BLaER1 (cell line): Measurements from ENCODE around the gene GLB1L.
A peak's percentile ranks its signal among the peaks of the same experiment; 100 is the strongest.
"Not testable (repeated sequence)": the region's sequence is repeated elsewhere in the genome, so short reads cannot be mapped to it uniquely, and the experiment has no call there.

ENCODE experiments used
- H3K27ac ChIP-seq: shearing (Covaris generic); formaldehyde crosslinking; 2 replicates; pipeline ENCODE4 v1.8.1; 2022
- H3K27me3 ChIP-seq: shearing (Covaris generic); formaldehyde crosslinking; 2 replicates; pipeline ENCODE4 v1.8.1; 2022
- H3K36me3 ChIP-seq: shearing (Covaris generic); formaldehyde crosslinking; 2 replicates; pipeline ENCODE4 v1.8.1; 2022
- H3K4me1 ChIP-seq: shearing (Covaris generic); formaldehyde crosslinking; 2 replicates; pipeline ENCODE4 v1.8.1; 2022
- H3K4me2 ChIP-seq: shearing (Covaris generic); formaldehyde crosslinking; 2 replicates; pipeline ENCODE4 v1.8.1; 2022
- H3K4me3 ChIP-seq: shearing (Covaris generic); formaldehyde crosslinking; 2 replicates; pipeline ENCODE4 v1.8.1; 2022
- H3K9ac ChIP-seq: shearing (Covaris generic); formaldehyde crosslinking; 2 replicates; pipeline ENCODE4 v1.8.1; 2022
- H3K9me3 ChIP-seq: shearing (Covaris generic); formaldehyde crosslinking; 2 replicates; pipeline ENCODE4 v1.8.1; 2022
- H4K20me1 ChIP-seq: shearing (Covaris generic); formaldehyde crosslinking; 2 replicates; pipeline ENCODE4 v1.8.1; 2022
- Cebpa-rat ChIP-seq: shearing (Covaris generic); IDR thresholded peaks from 2 replicates; pipeline ENCODE4 v1.8.1; 2022

Gene GLB1L

DNA sequence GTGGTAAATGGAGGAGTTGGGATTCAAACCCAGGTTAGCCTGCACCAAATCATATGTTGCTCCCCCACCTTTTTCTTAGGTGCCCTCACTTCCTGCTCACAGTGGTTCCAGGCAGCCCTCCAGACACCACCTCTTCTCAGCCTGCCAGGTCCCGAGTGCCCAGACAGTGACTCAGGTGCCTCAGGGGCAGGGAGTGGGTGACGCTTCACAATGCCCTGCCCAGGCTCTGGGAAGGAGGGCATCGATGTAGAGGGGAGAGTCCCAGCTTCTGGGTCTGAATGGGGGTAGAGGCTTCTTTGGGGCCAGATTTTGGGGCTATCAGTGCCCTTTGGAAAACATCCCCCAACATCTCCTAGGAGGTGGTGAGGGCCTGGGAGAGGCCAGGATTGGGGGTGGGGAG is 28.7 kb upstream of the GLB1L start:
- Histone ChIP-seq H3K9ac (no peak overlapping the region), H4K20me1 (no peaks in the 10 kb centered on the region), H3K9me3 (no peaks in the 10 kb centered on the region), H3K27ac (no peak overlapping the region), H3K4me3 (no peak overlapping the region), H3K4me1 (peaks cover 16% of the 10 kb centered on the region), H3K36me3 (no peaks in the 10 kb centered on the region), H3K4me2 (no peak overlapping the region), H3K27me3 (no peaks in the 10 kb centered on the region)
- no peak for TF ChIP-seq Cebpa-rat

DNA sequence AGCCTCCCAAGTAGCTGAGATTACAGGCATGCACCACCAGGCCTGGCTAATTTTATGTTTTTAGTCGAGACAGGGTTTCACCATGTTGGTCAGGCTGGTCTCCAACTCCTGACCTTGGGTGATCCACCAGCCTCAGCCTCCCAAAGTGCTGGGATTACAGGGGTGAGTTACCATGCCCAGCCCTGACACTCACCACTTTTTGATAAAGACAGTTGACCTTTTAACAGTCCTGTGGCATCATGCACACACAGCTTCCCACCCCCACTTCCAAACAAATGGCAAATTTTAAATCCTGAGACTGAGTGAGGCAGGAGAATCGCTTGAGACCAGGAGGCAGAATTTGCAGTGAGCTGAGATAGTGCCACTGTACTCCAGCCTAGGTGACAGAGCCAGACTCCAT is 27.8 kb upstream of the GLB1L start:
- TF ChIP-seq Cebpa-rat, result no peak
- Histone ChIP-seq H3K27ac (no peak overlapping the region), H3K9me3 (no peaks in the 10 kb centered on the region), H3K4me2 (no peak overlapping the region), H3K27me3 (no peaks in the 10 kb centered on the region), H3K4me3 (no peak overlapping the region), H3K9ac (no peak overlapping the region), H4K20me1 (no peaks in the 10 kb centered on the region), H3K4me1 (peaks cover 6% of the 10 kb centered on the region), H3K36me3 (no peaks in the 10 kb centered on the region)

DNA sequence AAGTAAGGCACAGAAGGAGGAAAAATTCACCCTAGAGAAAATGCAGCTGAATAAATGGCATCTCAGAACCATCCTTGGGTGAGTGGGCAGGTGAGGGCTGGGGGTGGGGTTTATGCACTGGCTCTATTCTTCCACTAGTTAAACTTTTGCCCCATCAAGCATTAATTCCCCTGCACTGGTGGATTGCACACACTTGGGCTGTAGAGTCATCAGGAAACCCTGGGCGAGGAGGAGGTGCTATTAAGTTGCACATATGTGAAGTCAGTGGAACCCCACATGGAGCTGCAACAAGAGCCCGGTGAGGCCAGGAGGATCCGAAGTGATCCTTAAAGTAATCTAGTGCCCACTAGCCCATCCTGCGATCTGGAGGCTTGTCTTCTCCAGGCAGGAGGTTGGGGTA is 27.1 kb upstream of the GLB1L start:
- no peaks in the 10 kb centered on the region for H4K20me1 ChIP-seq
- H3K4me2 ChIP-seq, result no peak overlapping the region
- peaks cover under 1% of the 10 kb centered on the region; the same call in 1 of the 2 replicates for H3K4me1 ChIP-seq
- no peak overlapping the region for H3K27ac ChIP-seq
- no peaks in the 10 kb centered on the region for H3K9me3 ChIP-seq
- H3K36me3 ChIP-seq, result no peaks in the 10 kb centered on the region
- no peak overlapping the region for H3K9ac ChIP-seq
- no peak for TF ChIP-seq Cebpa-rat
- no peaks in the 10 kb centered on the region for H3K27me3 ChIP-seq
- no peak overlapping the region for H3K4me3 ChIP-seq

DNA sequence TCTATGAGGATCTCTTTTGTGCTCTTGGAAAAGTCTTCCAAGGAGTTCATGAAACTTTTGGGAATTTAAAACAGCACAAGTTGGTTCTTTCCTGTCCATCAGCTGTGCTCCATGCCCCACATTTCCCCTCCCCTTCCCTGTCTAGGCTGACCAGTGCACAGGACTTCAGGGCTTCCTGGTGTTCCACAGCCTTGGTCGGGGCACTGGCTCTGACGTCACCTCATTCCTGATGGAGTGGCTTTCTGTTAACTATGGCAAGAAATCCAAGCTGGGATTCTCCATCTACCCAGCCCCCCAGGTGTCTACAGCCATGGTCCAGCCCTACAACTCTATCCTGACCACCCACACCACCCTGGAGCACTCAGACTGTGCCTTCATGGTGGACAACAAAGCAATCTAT is 25.8 kb upstream of the GLB1L start:
- Histone ChIP-seq H3K27ac (no peak overlapping the region), H3K27me3 (no peaks in the 10 kb centered on the region), H3K9me3 (no peaks in the 10 kb centered on the region), H4K20me1 (no peaks in the 10 kb centered on the region), H3K36me3 (no peaks in the 10 kb centered on the region), H3K4me1 (0 out of 2 replicates have a peak, but pooled peaks cover 8% of the 10 kb centered on the region), H3K4me3 (no peak overlapping the region), H3K4me2 (no peak overlapping the region), H3K9ac (no peak overlapping the region)
- TF ChIP-seq Cebpa-rat, result no peak

DNA sequence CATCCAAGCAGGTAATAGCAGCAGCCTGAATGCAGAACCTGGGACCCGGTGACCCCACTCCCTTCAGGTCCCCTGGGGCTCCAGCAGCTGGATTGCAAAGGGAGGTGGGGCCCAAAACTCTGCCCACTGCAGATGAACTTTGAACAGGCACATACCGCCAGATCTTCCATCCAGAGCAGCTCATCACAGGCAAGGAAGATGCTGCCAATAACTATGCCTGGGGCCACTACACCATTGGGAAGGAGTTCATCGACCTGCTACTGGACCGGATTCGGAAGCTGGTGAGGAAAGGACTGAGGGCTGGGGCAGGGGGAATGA is 24.8 kb upstream of the GLB1L start:
- Histone ChIP-seq H3K27ac (no peak overlapping the region), H3K9ac (no peak overlapping the region), H3K9me3 (no peaks in the 10 kb centered on the region), H3K4me1 (0 out of 2 replicates have a peak, but pooled peaks cover 8% of the 10 kb centered on the region), H3K4me3 (no peak overlapping the region), H4K20me1 (no peaks in the 10 kb centered on the region), H3K4me2 (no peak overlapping the region), H3K27me3 (no peaks in the 10 kb centered on the region), H3K36me3 (no peaks in the 10 kb centered on the region)
- TF ChIP-seq Cebpa-rat, result no peak

DNA sequence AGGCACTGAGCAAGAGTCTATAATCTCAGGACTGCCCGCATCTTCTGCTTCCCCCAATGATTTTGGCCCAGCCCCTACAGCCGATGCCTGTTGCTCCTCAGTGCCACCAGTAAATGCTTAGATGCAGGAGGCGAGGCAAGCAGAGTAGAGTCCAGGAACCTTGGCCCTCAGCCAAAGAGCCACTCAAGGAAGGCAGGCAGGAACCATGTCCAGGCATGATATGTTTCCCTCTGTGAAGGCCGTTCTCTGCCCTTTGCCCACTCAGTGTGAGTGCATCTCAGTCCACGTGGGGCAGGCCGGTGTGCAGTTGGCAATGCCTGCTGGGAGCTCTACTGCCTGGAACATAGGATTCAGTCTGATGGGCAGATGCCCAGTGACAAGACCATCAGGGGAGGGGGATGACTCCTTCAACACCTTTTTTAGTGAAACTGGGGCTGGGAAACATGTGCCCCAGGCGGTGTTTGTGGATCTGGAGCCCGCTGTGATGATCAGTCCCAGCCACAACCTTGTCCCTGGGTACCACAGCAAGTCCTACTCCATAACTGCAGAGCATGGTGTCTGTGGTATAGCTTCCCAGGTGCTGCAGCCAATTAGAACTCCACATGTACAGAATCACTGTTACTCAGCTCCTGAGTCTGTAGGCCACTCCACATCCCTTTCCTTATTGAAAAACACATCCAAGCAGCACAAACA is 24.3 kb upstream of the GLB1L start:
- Histone ChIP-seq H3K4me3 (no peak overlapping the region), H3K36me3 (no peaks in the 10 kb centered on the region), H3K27ac (no peak overlapping the region), H3K4me2 (no peak overlapping the region), H3K27me3 (no peaks in the 10 kb centered on the region), H3K9me3 (no peaks in the 10 kb centered on the region), H4K20me1 (no peaks in the 10 kb centered on the region), H3K4me1 (0 out of 2 replicates have a peak, but pooled peaks cover 8% of the 10 kb centered on the region), H3K9ac (no peak overlapping the region)
- no peak for TF ChIP-seq Cebpa-rat

DNA sequence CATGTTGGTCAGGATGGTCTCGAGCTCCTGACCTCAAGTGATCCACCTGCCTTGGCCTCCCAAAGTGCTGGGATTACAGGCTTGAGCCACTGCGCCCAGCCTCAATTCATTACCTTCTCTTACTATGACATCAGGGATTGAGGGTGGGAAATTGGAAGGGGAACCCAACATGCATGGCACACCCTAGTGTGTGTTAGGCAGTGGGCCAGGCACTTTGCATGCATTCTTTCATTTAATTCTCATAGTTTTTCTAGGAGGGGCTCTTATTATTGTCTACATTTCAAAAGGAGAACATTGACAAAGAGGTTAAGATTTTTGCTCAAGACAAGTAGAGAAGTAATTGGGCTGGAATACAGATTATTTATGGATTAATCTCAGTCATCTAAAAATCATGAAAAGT is 23.1 kb upstream of the GLB1L start:
- Histone ChIP-seq H3K4me3 (no peak overlapping the region), H3K4me1 (0 out of 2 replicates have a peak, but pooled peaks cover 8% of the 10 kb centered on the region), H3K9ac (no peak overlapping the region), H3K27me3 (no peaks in the 10 kb centered on the region), H3K4me2 (no peak overlapping the region), H4K20me1 (no peaks in the 10 kb centered on the region), H3K36me3 (no peaks in the 10 kb centered on the region), H3K27ac (no peak overlapping the region), H3K9me3 (no peaks in the 10 kb centered on the region)
- TF ChIP-seq Cebpa-rat, result no peak

DNA sequence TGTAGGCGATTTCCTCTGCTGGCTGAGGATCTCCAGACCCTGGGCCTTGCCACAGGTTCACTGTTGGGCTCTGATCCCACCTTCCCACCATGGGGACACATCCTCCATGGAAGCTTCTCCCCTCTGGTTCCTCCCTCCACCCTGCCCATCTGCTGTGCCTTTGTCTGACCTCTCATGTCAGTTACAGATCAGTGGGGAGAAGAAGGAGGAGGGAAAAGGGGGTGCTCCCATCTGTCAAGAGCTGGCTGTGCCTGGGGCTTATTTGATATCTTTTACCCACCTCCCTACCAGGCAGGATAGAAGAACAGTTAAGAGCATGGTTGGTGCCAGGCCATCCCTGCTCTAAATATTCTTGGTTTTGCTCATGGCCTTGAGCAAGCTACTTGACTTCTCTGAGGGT is 21.6 kb upstream of the GLB1L start:
- H3K4me1 ChIP-seq, result 0 out of 2 replicates have a peak, but pooled peaks cover 10% of the 10 kb centered on the region
- H3K36me3 ChIP-seq, result no peaks in the 10 kb centered on the region
- no peak overlapping the region for H3K4me3 ChIP-seq
- H3K27me3 ChIP-seq, result no peaks in the 10 kb centered on the region
- no peaks in the 10 kb centered on the region for H4K20me1 ChIP-seq
- H3K9ac ChIP-seq, result no peak overlapping the region
- H3K27ac ChIP-seq, result no peak overlapping the region
- no peaks in the 10 kb centered on the region for H3K9me3 ChIP-seq
- no peak for TF ChIP-seq Cebpa-rat
- H3K4me2 ChIP-seq, result no peak overlapping the region; the same call in 1 of the 2 replicates

DNA sequence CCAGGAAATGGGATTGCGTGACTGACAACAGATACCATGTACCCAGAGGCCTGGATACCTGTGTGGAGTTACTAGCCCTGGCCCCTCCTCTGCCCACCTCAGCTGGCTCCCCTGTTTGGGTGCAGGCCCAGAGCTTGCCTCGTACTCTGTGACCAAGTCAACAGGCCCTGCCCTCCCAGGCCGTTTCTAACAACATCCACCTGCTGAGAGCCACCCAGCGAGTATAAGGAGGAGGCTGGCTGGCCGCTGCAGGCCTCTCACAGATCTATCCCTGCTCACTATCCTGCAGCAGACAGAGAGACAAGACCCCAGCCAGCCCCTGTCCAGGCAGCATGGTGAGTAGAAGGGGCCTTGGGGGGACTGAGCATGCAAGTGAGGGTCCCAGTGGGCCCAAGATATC is 21.0 kb upstream of the GLB1L start:
- Histone ChIP-seq H3K27me3 (no peaks in the 10 kb centered on the region), H3K4me2 (no peak overlapping the region; the same call in 1 of the 2 replicates)
- no peak for TF ChIP-seq Cebpa-rat

DNA sequence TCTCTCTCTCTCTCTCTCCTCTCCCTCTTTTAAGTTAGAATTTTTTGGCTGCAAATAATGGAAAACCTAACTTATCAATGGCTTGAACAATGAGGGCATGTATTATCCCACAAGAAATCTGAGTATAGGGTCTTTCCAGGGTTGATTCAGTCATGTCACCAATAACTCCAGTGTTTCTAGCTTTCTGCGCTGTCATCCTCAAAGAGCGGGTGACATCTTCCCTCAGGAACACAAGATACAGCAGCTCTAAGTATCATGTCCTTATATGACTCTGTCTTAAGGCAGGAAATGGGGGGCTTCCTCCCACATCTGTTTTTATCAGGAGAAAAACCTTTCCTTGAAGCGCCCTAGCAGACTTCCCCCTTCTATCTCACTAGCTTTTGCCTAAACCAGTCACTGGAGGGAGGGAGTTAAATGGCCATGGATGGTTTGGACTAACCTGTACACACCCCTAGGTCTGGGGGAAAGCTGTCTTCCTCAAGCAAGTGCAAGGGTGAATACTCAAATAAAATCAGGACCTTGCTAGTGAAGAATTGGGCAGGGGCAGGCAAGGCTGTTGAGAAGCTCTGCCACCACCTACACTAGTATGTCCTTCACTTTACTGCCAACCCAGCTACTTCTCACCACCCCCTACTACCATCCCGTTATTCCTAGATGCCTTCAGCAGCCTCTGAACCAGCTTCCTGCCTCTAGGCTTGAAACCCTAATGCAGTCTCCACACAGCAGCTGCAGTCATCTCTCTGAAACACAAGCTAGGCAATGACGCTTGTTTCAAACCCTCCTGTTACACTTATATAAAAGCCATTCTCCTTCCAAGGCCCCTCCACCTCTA is 16.0 kb upstream of the GLB1L start:
- H3K27ac ChIP-seq, result no peak overlapping the region
- no peak overlapping the region for H3K9ac ChIP-seq

More for the DNA sequence above, 21.0 kb upstream of the GLB1L start:
- Histone ChIP-seq H3K36me3 (no peaks in the 10 kb centered on the region), H3K9me3 (no peaks in the 10 kb centered on the region), H4K20me1 (no peaks in the 10 kb centered on the region), H3K9ac (no peak overlapping the region), H3K27ac (no peak overlapping the region), H3K4me1 (peaks cover 17% of the 10 kb centered on the region), H3K4me3 (no peak overlapping the region)

DNA sequence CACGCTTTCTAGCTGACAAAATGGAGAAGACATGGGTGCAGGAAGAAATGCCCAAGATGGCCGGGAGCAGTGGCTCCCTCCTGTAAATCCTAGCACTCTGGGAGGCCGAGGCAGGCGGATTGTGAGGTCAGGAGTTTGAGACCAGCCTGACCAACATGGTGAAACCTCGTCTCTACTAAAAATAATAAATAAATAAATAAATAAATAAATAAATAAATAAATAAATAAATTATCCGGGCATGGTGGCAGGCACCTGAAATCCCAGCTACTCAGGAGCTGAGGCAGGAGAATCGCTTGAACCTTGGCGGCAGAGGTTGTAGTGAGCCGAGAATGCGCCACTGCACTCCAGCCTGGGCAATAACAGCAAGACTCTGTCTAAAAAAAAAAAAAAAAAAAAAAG is 13.7 kb upstream of the GLB1L start:
- not testable (repeated sequence) for H4K20me1 ChIP-seq, H3K27me3 ChIP-seq, H3K4me2 ChIP-seq, H3K27ac ChIP-seq, H3K36me3 ChIP-seq, H3K4me3 ChIP-seq, H3K9ac ChIP-seq, H3K9me3 ChIP-seq
- H3K4me1 ChIP-seq, result peaks cover 31% of the 10 kb centered on the region

More for the DNA sequence above, 16.0 kb upstream of the GLB1L start:
- Histone ChIP-seq H3K9me3 (no peaks in the 10 kb centered on the region), H3K4me3 (no peak overlapping the region), H3K4me1 (peaks cover 17% of the 10 kb centered on the region), H4K20me1 (no peaks in the 10 kb centered on the region), H3K4me2 (peak overlapping the region; percentile 61), H3K36me3 (no peaks in the 10 kb centered on the region), H3K27me3 (no peaks in the 10 kb centered on the region)
- no peak for TF ChIP-seq Cebpa-rat
